Muscle layer of duodenum (tissue), 2 donors: ENCODE data around the gene UGT2B11.
"Not testable (repeated sequence)": the region's sequence is repeated elsewhere in the genome, so short reads cannot be mapped to it uniquely, and the experiment has no call there.

Source experiments
- H3K27ac ChIP-seq: one replicate; pipeline ENCODE4 v1.7.0; 2013; ENCODE audit warnings: mild to moderate bottlenecking, low read length
- H3K27me3 ChIP-seq: one replicate; pipeline ENCODE4 v1.7.0; 2013; ENCODE audit warnings: low read depth, mild to moderate bottlenecking, control low read depth, low read length
- H3K36me3 ChIP-seq, 2 donors: one replicate each; pipeline ENCODE4 v1.7.0; 2013; ENCODE audit warnings: low read length in 2 of 2, control low read depth in 1 of 2, mild to moderate bottlenecking in 1 of 2; ENCODE audit not compliant: insufficient read depth in 2 of 2, control insufficient read depth in 1 of 2
- H3K4me1 ChIP-seq, 2 donors: one replicate each; pipeline ENCODE4 v1.7.0; 2013; ENCODE audit warnings: low read length in 2 of 2, mild to moderate bottlenecking in 2 of 2, control low read depth in 1 of 2, moderate library complexity in 1 of 2; ENCODE audit not compliant: insufficient read depth in 2 of 2, control insufficient read depth in 1 of 2
- H3K4me3 ChIP-seq, 2 donors: one replicate each; pipeline ENCODE4 v1.7.0; 2013; ENCODE audit warnings: low read length in 2 of 2, low read depth in 1 of 2, mild to moderate bottlenecking in 1 of 2
- H3K9me3 ChIP-seq, 2 donors: one replicate each; pipeline ENCODE4 v1.7.0; 2013; ENCODE audit warnings: low read length in 2 of 2, control low read depth in 1 of 2, mild to moderate bottlenecking in 1 of 2; ENCODE audit not compliant: control insufficient read depth in 1 of 2
- donor health status: healthy.

UGT2B11 gene

GRCh38 chr4:69198506-69198905, 16.0 kb downstream of the UGT2B11 start:
- H3K27me3 ChIP-seq, H3K4me1 ChIP-seq, H3K4me3 ChIP-seq, H3K36me3 ChIP-seq, H3K27ac ChIP-seq, H3K9me3 ChIP-seq: not testable (repeated sequence)

- Histone ChIP-seq H3K9me3 (no peaks in the 10 kb centered on the region), H3K36me3 (no peaks in the 10 kb centered on the region), H3K27ac (no peak overlapping the region), H3K4me1 (no peaks in the 10 kb centered on the region), H3K4me3 (no peak overlapping the region), H3K27me3 (no peaks in the 10 kb centered on the region)
These were observed 18.2 kb downstream of the UGT2B11 start for GRCh38 chr4:69196209-69196965.

- H3K4me3 ChIP-seq: no peak overlapping the region
These were observed 20.4 kb downstream of the UGT2B11 start for GRCh38 chr4:69194166-69194565.

GRCh38 chr4:69191905-69192304, 22.6 kb downstream of the UGT2B11 start:
- not testable (repeated sequence) for H3K4me3 ChIP-seq, H3K27me3 ChIP-seq, H3K27ac ChIP-seq, H3K36me3 ChIP-seq, H3K4me1 ChIP-seq, H3K9me3 ChIP-seq

More at GRCh38 chr4:69194166-69194565, 20.4 kb downstream of the UGT2B11 start:
- Histone ChIP-seq H3K36me3 (no peaks in the 10 kb centered on the region), H3K4me1 (no peaks in the 10 kb centered on the region), H3K27ac (no peak overlapping the region), H3K9me3 (no peaks in the 10 kb centered on the region), H3K27me3 (no peaks in the 10 kb centered on the region)

GRCh38 chr4:69190621-69191020, 23.9 kb downstream of the UGT2B11 start:
- not testable (repeated sequence) for H3K9me3 ChIP-seq, H3K27me3 ChIP-seq, H3K4me3 ChIP-seq, H3K4me1 ChIP-seq, H3K27ac ChIP-seq, H3K36me3 ChIP-seq

- not testable (repeated sequence) for H3K4me3 ChIP-seq, H3K27ac ChIP-seq, H3K4me1 ChIP-seq, H3K9me3 ChIP-seq, H3K27me3 ChIP-seq, H3K36me3 ChIP-seq
These were observed 32.9 kb downstream of the UGT2B11 start for GRCh38 chr4:69181519-69182169.

- H3K27ac ChIP-seq, H3K9me3 ChIP-seq, H3K4me3 ChIP-seq, H3K36me3 ChIP-seq, H3K27me3 ChIP-seq, H3K4me1 ChIP-seq: not testable (repeated sequence)
These were observed 34.7 kb downstream of the UGT2B11 start for GRCh38 chr4:69179817-69180216.

- H3K4me3 ChIP-seq, H3K9me3 ChIP-seq, H3K27me3 ChIP-seq, H3K4me1 ChIP-seq, H3K27ac ChIP-seq, H3K36me3 ChIP-seq: not testable (repeated sequence)
These were observed 35.8 kb downstream of the UGT2B11 start for GRCh38 chr4:69178751-69179205.

GRCh38 chr4:69170233-69171134, 44.1 kb downstream of the UGT2B11 start:
- H3K27ac ChIP-seq, H3K9me3 ChIP-seq, H3K27me3 ChIP-seq, H3K4me3 ChIP-seq, H3K36me3 ChIP-seq, H3K4me1 ChIP-seq: not testable (repeated sequence)

GRCh38 chr4:69169171-69169570, 45.4 kb downstream of the UGT2B11 start:
- H3K36me3 ChIP-seq, H3K27ac ChIP-seq, H3K27me3 ChIP-seq, H3K4me3 ChIP-seq, H3K9me3 ChIP-seq, H3K4me1 ChIP-seq: not testable (repeated sequence)

- Histone ChIP-seq H3K36me3 (no peaks in the 10 kb centered on the region), H3K27ac (no peak overlapping the region), H3K4me3 (no peak overlapping the region), H3K4me1 (no peaks in the 10 kb centered on the region), H3K27me3 (no peaks in the 10 kb centered on the region), H3K9me3 (no peaks in the 10 kb centered on the region)
These were observed 47.2 kb downstream of the UGT2B11 start for GRCh38 chr4:69167300-69167699.
